Left ventricle myocardium inferior (tissue), 1 donor: Measurements from ENCODE around the gene ARAF. TPM values are rescaled to one million over a fixed set of nuclear protein-coding genes. Genes with fewer than 3 reads are reported as not detected.
"Not testable (repeated sequence)": the region's sequence is repeated elsewhere in the genome, so short reads cannot be mapped to it uniquely, and the experiment has no call there.

Experiments
- DNase-seq: peaks from one replicate; pipeline ENCODE4 v3.0.0-alpha.2; 2020
- H3K27ac ChIP-seq: fragments of 200-600 bp; replicated peaks from 2 replicates; pipeline ENCODE4 v1.8.0; 2021
- H3K27me3 ChIP-seq: fragments of 200-600 bp; 2 replicates; pipeline ENCODE4 v1.8.0; 2021; ENCODE audit warnings: low read depth
- H3K36me3 ChIP-seq: fragments of 200-600 bp; 2 replicates; pipeline ENCODE4 v1.8.0; 2021
- H3K4me1 ChIP-seq: fragments of 200-600 bp; 2 replicates; pipeline ENCODE4 v1.8.0; 2021
- H3K4me3 ChIP-seq: fragments of 200-600 bp; 2 replicates; pipeline ENCODE4 v1.8.0; 2021; ENCODE audit warnings: mild to moderate bottlenecking, moderate library complexity
- H3K9me3 ChIP-seq: fragments of 200-600 bp; replicated peaks from 2 replicates; pipeline ENCODE4 v1.8.0; 2021
- intact Hi-C: fragments of 100-400 bp; cut with micrococcal nuclease; formaldehyde crosslinking; loops from one replicate; pipeline ENCODE4 v1.11.0; 2022
- long read RNA-seq: library from polyadenylated mRNA; unstranded; transcript quantifications from one replicate; pipeline ENCODE4 v2.0.0, GENCODE V29; 2021
- total RNA-seq: library from RNA; stranded (reverse); fragmentation: NEBNext Ultra II Directional; extraction: Animal tissue kit (Norgen Biotek cat#: 25700); gene quantifications from one replicate; pipeline ENCODE4 v1.2.1, GENCODE V29; 2021
- TF ChIP-seq, protein P1 (sequence below): fragments of 200-600 bp; IDR thresholded peaks from 2 replicates; pipeline ENCODE4 v1.8.0; 2021; ENCODE audit warnings: antibody characterized with exemption, mild to moderate bottlenecking, borderline replicate concordance
- donor health status: DM: no; HTN: yes; CAD: no; lungs with severe emphysema.

ARAF gene
- total RNA-seq: 76.4 TPM
- long read RNA-seq, transcript ARAF-203 (16 exons, 2,458 nt): major isoform, 60 of 97 reads
- long read RNA-seq, partial matches to known transcripts: 26 of 97 reads
- long read RNA-seq, other reads (novel, unspliced or antisense): 7 of 97 reads

DNA sequence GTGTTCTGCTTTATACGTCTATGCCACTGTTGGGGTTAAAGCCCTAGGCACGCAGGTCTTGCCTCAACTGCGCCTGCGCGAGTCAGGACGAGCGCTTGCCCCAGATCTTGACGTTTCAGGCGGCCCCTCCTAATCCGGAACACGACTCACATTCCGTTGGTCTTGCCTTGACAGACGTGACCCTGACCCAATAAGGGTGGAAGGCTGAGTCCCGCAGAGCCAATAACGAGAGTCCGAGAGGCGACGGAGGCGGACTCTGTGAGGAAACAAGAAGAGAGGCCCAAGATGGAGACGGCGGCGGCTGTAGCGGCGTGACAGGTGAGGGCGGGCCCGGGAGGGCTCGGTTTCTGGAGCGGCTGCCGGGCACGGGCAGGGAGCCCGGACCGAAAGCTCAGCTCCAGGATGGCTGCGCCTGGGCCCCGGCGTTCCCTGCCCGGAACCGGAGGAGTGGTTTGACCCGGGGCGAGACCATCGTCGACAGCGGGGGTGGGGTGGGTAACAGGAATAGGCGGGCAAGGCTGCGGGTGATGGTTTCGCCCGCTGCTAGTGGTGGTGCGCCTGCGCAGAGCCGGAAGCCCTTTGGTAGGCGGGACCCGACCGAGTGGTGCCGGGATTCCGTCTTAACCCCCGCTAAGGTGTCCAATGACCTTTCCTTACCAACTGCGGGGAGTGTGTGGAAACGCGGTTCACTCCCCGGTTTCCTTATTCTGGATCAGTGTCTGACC lies at the start of gene ARAF:
ARAF (plus strand) TSS at position 272 of the 725 bp plus-strand sequence. CDS start 1,763 bp downstream, outside the sequence.
- Histone ChIP-seq H3K4me1 (peaks cover 17% of the 10 kb centered on the region), H3K27ac (peak within 1 kb of the TSS; percentile 98), H3K4me3 (peak within 1 kb of the TSS; percentile 73), H3K27me3 (no peaks in the 10 kb centered on the region), H3K9me3 (no peaks in the 10 kb centered on the region), H3K36me3 (peaks cover 25% of the 10 kb centered on the region)
- TF ChIP-seq, protein P1, sequence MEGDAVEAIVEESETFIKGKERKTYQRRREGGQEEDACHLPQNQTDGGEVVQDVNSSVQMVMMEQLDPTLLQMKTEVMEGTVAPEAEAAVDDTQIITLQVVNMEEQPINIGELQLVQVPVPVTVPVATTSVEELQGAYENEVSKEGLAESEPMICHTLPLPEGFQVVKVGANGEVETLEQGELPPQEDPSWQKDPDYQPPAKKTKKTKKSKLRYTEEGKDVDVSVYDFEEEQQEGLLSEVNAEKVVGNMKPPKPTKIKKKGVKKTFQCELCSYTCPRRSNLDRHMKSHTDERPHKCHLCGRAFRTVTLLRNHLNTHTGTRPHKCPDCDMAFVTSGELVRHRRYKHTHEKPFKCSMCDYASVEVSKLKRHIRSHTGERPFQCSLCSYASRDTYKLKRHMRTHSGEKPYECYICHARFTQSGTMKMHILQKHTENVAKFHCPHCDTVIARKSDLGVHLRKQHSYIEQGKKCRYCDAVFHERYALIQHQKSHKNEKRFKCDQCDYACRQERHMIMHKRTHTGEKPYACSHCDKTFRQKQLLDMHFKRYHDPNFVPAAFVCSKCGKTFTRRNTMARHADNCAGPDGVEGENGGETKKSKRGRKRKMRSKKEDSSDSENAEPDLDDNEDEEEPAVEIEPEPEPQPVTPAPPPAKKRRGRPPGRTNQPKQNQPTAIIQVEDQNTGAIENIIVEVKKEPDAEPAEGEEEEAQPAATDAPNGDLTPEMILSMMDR: no peak
- peak; percentile 95 for DNase-seq
- intact Hi-C loops: no loop called here

DNA sequence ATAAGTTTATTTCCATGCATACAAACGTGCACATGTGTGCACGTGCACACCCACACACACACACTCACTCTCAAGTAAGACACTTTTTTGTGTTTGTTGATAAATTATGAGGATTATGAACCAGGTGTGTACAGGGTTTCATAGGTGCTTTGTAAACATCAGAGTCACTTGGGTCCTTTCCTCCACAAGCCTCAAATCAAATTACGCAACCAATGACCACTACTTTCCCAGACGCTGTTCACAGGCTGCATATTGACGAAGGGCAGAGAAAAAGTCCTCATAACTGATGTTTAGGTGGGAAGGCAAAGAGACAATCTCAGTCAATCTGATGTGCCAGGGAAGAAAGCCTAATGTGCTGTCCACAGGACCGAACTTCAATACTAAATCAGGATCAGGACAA lies 48.6 kb upstream of the ARAF start:
- H3K27me3 ChIP-seq, H3K9me3 ChIP-seq, H3K27ac ChIP-seq, H3K36me3 ChIP-seq, DNase-seq, H3K4me1 ChIP-seq, intact Hi-C loops, H3K4me3 ChIP-seq: not testable (repeated sequence)

DNA sequence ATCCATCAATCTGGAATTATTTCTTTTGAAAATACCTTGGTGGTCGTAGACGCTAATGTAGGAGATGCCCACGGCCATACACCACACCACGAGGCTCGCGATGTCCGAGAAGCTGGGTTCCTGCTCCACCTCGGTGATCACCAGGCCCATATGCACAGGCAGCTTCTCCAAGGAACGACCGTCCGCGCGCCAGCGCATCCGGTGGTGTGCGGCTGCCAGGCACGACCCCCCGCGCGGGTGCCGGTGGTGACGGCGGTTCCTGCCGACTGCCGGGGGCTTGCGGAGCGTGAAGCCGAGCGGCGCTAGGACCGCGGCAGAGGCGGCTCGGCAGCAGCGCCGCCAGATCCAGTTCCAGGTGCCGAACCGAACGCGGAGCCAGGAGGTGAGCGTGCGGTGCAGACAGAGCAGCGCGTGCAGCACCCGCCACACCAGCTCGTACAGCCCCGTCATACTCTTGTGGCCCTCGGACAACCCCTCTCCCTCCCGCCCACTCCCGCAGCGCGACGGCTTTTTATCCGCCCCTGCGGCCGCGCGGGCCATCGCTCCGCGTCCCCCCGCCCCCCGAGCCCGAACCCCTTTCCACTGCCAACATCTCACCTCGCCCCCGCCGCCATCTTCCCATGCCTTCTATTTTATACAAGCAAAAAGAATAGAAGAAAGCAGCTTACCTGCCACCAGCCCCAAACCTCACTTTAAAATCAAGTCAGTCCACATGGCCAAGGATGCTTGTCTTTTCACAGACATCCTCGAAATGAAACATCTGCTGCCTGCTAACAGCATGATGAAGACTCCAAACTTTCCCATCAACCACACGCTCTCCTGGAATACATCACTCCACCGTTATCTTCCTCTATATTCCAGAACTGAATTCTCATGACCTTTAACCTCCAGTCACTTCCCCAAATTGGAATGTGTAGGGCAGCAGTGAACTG lies 47.7 kb upstream of the ARAF start:
- DNase-seq, H3K36me3 ChIP-seq, intact Hi-C loops, H3K27ac ChIP-seq, H3K9me3 ChIP-seq, H3K27me3 ChIP-seq, H3K4me1 ChIP-seq: not testable (repeated sequence)
- H3K4me3 ChIP-seq: peak overlapping the region; percentile 60

DNA sequence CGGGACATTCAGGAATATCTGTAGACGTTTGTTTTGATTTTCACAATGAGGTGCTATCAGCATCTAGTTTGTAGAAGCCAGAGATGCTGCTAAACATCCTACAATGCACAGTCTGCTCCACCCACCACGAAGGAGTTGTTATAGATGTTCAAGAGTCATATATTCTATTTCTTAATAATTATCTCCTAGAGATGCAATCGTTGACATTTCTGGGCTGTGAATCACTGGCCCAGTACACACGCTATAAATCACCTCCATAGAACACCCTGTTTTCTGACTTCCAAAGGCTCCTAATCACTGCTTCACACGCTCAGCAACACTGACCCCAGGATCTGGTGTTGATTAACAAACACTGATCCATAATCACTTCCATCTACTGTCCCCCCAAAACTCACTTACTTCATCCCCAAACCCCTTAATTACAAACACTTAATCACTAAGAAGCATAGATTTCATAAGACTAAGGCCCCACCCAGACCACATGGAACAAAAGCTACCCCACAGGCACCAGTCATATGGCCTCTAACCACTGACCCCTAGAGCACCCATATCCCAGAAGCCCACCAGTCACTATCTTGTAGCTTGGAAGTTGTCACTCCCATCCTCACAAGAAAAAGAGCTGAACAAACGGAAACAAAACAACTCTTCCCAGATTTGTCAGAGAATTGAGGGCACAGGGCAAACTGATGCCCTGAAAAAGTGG lies 46.3 kb upstream of the ARAF start:
- H3K4me3 ChIP-seq: no peak overlapping the region
- H3K4me1 ChIP-seq: no peaks in the 10 kb centered on the region
- H3K36me3 ChIP-seq: no peaks in the 10 kb centered on the region
- no peak overlapping the region for H3K27ac ChIP-seq
- no peaks in the 10 kb centered on the region for H3K9me3 ChIP-seq
- no peak for DNase-seq
- intact Hi-C loops: no loop called here
- H3K27me3 ChIP-seq: no peaks in the 10 kb centered on the region
- TF ChIP-seq, protein P1: no peak

DNA sequence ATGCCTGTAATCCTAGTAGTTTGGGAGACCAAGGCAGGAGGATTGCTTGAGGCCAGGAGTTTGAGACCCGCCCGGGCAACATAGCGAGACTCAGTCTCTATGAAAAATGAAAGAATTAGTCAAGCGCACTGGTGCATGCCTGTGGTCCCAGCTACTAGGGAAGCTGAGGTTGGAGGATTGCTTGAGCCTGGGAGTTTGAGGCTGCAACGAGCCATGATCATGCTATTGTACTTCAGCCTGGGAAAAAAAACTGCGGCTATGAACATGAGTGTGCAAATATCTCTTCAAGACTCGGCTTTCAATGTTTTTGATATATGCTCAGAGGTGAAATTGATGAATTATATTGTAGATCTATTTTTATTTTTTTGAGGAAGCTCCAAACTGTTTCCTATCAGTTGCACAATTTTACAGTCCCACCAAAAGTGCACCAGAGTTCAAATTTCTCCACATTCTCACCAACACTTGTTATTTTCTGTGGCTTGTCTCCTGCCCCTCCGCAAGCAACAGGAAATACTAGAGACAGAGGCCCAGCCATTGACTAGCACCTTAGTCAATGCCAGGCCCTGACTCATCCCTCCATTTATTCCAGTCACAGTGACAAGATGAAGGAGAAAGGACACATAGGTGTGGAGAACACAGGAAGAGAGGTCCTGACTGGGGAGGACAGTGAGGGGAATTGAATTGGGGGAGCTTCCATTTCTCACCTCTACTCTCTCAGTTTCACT lies 44.9 kb upstream of the ARAF start:
- Histone ChIP-seq H3K27ac (no peak overlapping the region), H3K4me1 (no peaks in the 10 kb centered on the region), H3K36me3 (no peaks in the 10 kb centered on the region), H3K9me3 (no peaks in the 10 kb centered on the region), H3K4me3 (no peak overlapping the region), H3K27me3 (no peaks in the 10 kb centered on the region)
- TF ChIP-seq, protein P1: no peak
- intact Hi-C loops: no loop called here
- DNase-seq: no peak

DNA sequence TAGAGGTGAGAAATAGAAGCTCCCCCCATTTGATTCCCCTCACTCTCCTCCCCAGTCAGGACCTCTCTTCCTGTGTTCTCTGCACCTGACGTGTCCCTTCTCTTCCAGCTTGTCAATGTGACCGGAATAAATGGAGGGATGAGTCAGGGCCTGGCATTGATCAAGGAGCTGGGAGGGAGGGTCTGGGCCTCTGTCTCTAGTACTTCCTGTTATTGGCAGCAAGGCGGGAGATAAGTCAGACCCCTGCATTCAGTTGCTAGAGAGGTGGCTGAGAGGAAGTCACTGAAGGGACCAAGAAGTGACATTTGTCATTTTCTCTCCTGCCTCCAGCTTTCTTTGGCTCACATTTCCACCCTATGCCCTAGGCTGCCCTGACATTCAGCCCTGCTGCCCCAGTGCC lies 42.9 kb upstream of the ARAF start:
- TF ChIP-seq, protein P1: no peak
- intact Hi-C loops: no loop called here
- no peak for DNase-seq
- Histone ChIP-seq H3K27me3 (no peaks in the 10 kb centered on the region), H3K4me1 (no peaks in the 10 kb centered on the region), H3K36me3 (no peaks in the 10 kb centered on the region), H3K4me3 (no peak overlapping the region), H3K27ac (no peak overlapping the region), H3K9me3 (no peaks in the 10 kb centered on the region)
